HG03442 (cell line): ENCODE results near the gene STK11.

ENCODE experiments used
- ATAC-seq: cut with Tn5 transposase; IDR thresholded peaks from one replicate; pipeline ENCODE4 v1.9.1; 2021; ENCODE audit warnings: mild to moderate bottlenecking, moderate library complexity; ENCODE audit not compliant: unreplicated experiment

Gene STK11

DNA sequence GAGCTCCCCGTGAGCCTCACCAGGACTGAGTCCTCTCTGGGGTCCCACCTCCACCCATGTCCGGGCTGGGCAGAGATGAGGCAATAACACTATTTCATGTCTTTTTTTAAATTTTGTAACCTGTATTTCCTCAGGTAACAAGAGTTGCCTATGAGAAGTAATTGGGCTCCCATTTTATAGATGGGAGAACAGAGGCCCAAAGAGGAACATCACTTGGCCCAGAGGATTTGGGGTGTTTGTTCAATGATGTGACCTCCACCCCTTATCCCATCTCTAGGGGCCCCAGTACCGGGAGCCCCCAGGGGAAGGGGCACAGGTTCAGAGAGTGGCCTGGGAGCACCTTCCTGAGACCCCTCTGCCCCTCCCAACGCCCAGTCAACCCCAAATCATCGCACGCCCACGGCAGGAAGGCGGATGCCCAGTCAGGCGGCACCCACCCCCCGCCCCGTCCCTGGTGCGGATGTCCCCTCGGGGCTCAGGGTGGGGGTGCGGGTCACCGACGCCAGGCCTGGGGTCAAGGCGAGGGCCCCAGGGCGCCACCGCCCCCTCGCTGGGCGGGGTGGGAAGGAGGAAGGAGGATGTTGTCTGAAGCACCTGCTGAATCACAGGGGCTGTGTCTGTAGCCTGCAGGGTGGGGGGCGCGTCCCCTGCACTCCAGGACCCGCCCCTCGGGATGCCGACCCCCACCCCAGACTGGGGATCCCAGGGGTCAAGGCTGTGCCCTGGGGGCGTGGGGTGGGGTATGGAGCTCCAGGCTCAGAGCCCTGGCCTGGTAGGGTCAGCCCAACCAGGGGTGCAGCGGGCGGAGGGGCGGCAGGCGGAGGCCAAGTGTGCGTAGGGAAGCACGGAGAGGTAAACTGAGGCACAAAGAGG lies 54.5 kb downstream of the STK11 start:
- peak; percentile 6 for ATAC-seq

DNA sequence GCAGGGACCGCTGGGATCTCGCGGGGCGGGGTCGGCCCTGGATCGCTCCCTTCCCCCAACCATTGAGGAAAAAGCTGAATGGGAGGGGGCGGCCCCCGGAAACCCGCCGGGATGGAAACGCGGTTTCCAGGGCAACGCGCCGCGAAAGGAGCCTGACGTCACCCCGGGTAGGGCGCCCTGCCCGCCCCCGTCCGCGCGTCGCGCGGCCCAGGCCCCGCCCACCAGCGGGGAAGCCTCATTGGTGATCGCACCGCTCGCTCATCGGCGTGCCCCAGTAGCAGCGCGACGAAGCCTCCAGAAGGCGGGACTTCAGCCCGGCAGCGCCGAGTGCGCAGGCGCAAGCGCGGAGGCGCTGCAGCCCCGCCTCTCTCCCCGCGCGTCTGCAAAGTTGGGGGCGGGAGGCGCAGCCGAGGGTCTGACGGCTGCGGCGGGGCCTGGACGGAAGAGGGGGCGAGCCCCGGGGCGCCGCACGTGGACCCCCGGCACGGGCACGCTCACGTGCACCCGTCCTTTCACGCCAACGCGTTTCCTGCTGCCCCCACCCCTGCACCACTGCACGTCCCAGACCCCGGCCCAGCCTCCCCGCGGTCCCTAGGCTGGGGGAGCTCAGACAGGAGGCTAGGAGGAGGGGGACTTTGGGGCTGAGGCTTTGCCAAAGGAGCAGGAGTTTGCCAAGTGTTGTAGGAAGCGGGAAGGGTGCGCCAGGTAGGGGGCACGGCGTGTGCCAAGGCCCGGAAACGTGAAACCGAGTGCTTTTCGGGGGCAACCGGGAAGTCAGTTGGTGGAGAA lies 55.4 kb downstream of the STK11 start:
- ATAC-seq = peak; percentile 52

DNA sequence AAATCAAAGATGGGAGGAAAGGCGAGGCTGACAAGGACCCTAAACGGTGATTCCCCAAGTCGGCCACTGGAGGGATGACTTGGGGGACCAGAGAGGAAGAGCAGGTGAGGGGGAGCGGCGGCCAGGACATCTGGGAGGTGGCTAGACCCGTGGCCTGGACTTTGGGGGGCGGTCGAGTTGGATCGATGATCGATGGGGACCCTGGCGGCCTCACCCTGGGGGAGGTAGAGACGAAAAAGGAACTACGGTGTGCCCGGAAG lies 55.9 kb downstream of the STK11 start:
- ATAC-seq = no peak

DNA sequence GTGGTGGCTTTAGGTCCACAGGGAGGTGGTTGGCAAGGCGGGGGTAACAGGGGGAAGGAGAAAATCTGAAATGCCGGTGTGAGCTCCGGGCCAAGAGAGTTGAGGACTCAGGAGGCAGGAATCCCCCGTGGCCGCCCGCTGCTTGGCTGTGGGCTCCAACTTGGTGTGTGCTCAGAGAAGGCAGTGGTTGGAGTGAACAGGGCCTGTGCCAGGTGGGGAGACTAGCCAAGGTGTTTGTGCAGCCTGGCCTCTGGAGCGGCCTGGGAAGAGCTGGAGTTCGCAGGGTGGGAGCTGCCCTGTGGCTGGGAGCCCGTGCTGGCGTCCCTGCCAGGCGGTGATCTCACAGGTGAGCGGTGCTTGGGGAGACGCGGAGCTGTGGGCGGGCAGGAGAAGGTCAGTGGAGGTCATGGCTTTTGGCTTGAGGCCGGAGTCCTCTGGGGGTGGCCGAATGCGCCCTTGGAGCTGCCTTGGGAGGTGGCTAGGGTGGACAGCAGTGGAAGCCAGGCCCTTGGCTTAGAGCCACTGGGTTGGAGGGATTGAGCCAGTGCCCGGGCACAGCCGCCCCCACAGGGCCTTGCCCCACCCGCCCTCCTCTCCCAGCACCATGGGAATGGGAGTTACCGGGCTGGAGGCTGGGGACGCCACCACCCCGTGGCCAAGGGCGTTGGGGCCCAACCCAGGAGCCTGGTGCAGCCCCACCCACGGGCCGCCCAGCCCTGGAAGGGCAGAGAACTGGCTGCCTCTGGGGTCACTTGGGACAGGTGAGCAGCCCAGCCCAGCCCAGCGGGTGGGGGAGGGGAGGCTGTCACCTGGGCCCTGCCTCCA lies 56.4 kb downstream of the STK11 start:
- ATAC-seq = no peak

DNA sequence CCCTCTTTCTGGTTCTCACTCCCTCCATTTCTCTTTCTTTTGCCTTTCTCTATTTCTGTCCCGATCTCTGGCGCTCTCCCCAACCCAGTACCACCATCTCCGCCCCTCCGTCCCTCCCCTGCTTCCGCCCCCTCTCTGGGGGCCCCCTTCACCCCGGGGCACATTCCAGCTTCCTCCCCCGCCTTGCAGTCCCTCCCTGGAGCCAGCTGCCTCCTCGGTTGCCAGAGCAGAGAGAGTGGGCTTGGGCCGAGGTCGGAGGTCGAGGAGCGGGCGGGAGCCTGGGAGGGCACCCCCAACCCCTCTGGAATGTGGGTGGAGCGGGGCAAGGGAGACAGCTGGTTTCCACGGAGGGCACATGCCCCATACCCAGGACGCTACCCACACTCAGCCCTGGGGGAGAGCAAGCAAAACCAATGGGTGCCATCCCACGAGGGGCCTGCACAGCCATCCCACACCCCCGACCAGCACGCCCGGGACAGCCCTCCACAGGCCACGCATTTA lies 57.1 kb downstream of the STK11 start:
- no peak for ATAC-seq

DNA sequence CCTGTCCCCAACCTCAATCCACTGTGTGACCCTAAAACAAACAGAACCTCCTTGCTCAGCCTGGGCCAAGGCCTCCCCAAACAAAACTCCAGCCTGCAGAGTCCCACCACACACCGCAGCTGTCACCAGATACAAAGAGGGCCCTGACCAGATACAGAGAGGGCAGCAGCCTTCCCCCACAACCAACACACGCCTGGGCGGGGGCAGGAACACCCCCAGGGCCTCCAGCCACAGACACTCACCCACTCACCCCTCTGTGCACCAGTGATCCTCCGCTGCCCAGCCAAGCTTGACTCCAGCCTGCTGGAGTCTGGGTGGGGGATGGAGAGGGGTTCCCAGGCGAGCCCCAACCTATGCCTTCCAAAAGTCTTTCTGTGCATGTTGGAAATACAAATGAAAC lies 57.6 kb downstream of the STK11 start:
- ATAC-seq = no peak

DNA sequence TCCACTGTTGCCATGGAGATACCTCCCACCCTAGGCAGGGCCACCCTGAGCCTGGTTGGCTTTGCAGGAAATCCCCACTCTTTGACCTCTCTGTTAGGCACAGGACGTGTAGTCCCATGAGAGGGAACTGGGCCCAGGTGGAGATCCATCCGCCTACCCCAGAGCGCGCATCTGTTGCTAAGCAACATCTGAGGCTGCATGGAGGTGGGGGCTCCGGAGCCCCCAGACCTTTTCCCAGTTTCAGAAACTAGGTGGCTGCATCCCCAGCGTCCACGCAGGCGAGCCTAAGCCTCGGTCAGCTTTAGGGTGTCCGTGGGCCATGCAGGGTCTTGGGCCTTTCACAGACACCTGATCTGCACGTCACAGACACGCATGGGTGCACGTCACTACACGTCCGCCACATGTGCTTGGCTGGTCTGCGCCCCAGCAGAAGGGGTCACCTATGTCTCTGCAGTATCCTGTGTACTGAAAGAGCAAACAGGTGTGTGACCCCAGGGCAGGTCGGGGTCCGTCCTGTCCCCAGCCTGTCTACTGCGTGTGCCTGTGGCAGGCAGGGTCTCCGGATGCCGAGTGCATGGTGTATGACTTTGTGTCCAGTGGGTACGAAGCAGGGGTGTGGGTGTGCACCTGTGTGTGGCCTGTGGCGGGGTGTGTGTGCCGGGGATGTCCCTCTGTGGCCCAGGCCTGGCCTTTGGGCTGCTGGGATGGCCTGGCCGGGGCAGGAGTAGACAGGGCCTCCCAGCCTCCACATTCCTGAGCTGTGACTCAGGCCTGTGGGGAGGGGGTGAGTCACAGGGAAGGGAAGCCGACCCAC lies 59.4 kb downstream of the STK11 start:
- ATAC-seq = no peak

DNA sequence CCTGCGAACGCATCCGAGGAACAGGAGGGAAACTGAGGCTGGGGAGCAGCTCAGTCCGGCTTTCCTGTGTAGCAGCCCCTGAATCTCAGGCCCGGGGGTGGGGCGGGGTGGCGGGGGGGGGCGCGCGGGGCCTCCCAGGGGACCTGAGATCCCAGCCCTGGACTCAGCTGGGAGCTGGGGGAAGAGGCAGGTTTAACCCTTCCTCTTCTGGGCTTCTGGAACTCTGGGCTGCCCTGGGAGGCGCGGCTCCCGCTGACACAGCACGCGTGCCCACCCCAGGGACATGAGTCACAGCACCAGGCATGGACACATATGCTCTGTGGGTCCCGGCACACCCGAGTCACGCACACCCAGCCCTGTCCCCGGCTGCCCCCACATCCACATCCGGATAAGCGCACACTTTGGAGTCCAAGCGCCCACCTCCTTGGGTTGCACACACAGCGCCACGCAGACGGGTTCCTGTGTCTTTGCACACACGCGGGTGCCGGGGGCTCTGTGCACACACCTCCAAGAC lies 60.1 kb downstream of the STK11 start:
- no peak for ATAC-seq

DNA sequence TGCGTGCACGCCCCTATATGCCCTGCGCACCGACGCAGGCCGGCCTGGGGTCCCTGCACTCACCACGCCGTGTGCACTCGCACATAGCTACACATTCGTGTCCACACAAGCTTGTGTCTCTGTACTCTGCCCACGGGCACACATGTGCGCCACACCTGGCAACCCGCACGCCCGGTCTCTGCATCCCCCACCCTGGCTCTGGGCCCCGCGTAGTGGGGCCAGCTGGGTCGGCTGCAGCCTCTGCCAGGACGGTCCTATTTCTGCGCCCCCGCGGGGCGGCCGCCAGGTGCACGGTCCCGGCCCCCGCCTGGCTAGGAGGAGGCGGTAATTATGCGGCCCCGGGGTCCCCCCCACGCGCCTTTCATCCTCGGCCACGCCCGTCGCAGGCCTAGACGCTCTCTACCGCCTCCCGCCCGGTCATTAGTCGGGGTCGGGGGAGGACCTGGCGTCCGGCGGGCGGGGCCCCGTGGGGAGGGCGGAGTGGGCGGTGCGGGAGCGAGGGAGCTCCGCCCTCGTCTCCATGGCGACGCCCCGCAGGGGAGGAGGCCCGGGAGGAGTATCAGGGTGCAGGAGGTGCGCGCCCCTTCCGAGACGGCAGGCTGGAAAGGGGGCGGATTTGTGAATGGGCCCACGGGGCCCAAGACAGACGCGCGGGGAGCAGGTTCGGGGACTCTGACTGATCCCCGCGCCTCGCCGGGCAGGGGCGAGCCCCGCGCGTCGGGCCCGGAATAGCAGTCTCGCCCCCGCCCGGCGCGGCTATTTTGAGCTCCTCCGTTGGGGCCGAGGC lies 60.7 kb downstream of the STK11 start:
- peak; percentile 28 for ATAC-seq

DNA sequence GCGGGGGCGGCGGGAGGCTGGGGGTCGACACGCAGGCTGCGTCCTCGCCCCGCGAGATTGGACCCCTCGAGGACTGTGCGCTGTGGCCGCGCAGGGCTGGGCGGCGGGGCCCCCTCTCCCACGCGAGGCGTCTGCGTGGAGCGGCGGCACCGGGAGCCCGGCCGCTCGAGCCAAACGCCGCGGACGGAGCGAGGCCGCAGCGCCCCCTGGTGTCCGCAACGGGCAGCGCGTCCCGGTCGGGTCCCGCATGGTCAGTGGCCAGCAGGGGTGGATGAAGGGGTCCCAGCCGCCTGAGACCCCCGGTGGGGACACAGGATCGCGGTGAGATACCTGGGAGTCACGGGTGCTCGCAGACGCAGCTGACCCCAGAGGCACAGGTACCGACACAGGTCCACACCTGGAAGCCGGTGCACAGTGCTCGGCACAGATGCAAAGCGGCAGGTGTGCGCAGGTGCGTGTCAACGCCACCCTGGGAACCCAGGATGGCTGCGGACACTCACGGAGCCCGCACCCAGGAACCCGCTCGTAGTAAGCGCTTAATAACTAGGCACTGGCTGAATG lies 61.4 kb downstream of the STK11 start:
- ATAC-seq = peak; percentile 6

DNA sequence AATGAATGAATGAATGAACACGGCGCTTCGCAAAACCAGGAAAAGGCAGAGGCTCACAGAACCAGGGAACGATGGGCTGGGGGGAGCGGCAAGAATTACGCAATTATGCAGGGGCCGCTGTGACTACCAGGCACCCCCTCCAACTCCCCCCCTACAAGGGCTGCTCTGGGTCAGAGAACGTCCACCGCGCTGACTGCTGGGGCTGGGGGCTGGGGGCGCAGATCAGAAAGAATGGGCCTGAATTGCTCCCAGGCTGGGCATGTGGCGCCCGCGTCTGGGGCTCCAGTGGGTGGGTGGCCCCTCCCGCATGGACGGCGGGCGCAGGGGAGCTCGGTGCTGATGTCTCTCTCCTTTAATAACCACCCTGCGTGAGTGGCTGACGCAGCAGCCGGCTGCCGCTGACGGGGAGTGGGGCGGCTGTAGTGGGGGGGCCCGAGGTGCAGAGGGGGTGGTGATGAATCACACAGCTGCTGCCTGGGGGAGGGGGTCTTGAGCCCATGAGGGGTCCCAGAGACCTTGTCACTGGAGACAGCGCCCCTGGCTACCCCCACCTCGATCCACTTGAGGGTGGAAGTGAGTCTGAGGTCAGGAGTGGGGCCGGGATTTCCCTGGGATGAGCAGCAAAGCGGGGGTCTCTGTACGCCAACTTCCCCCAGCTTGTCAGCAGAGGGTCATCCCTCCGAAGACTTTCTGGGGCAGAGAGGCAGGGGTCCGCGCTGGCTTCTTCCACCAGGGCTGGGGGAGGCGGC lies 62.1 kb downstream of the STK11 start:
- no peak for ATAC-seq

DNA sequence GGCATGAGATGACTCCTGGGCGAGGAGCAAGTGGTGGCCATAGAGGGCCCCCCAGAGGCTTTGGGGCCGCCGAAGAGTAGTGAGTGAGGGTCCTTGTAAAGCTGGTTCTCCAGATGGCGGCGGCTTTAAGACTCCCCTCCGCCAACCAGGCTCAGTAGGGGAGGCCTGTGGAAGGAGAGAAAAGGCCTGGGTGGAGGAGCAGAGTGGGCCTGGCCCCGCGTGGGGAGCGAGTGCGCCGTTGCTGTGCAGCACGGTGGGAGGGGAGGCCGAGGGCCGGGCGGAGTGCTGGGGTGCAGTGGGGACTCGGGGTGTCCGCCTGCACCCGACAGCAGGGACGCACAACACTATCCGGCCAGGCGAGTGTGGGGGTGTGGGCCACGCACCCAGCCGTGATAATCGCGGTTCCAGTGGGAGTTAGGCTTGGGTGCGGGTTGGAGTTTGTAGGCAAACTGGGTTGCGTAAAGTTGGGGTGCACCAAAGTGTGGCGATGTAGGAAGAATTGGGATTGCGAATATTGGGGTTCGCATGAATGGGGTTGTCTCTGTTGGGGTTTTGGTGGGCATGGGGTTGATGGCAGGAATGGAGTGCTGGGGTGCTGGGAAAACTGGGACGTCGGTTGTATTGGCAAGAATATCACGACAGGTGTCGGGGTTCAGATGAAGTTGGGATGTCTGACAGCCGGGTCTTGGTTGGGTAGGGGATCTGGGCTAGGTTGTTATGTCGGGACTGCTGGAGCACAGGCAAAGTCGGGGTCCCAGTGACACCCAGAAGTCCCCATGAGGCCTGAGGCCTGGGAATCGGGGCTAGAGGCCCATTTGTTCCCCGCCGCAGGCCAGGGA lies 62.9 kb downstream of the STK11 start:
- no peak for ATAC-seq

DNA sequence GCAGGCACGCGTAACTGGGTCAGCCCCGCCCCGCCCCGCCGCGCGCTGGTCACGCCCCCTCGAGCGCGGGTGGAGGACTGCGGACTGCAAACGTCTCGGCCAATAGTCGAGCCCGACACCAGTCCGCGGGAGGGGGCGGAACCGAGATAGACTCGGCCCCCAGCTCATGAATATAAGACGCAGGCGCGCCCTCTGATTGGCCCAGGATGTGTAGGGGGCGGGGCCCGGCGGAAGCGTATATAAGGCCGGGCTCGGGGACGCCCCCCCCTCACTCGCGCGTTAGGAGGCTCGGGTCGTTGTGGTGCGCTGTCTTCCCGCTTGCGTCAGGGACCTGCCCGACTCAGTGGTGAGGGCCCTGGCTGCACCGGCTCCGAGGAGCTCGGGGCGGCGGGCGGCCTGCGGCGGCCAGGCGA lies 63.5 kb downstream of the STK11 start, which contains the start of gene CIRBP:
Gene CIRBP, plus strand, starts transcription at position 268 of the 413 bp plus-strand sequence. CDS start 1,602 bp downstream, outside the sequence.
- ATAC-seq = peak; percentile 58

DNA sequence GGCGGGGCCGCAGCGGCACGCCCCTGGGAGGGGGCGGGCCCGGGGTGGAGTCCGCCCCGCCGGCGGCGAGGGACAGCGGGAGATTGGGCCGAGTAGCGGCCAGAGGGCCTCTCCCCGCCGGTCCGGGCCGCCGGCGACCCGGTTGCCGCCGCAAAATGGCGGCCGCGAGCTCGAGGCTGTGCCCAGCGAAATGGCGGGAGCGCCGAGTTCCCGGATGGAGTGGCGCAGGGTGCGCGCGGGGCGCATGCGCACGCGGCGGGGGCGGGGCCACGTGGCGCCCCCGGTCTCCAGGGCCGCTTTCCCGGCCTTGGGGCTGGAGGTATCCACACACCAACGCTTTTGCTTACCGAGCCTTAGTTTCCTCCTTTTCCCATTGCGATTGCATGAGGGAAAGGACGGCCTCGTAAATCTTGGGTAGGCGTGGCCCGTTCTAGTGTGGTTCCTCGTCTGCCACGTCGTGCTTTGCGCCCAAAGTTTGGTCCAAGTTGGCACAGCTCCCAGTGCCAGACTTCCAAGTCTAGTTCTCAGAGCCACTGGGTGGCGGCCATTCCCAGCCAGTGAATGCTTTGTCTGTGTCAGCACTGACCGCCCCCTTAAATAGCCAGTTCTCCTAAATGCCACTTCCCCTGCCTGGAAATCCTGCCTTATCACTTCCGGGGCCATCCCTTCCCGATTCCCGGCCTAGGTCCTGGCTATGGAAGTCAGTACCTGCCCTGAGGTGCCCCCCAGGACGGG lies 64.1 kb downstream of the STK11 start:
- peak; percentile 20 for ATAC-seq

DNA sequence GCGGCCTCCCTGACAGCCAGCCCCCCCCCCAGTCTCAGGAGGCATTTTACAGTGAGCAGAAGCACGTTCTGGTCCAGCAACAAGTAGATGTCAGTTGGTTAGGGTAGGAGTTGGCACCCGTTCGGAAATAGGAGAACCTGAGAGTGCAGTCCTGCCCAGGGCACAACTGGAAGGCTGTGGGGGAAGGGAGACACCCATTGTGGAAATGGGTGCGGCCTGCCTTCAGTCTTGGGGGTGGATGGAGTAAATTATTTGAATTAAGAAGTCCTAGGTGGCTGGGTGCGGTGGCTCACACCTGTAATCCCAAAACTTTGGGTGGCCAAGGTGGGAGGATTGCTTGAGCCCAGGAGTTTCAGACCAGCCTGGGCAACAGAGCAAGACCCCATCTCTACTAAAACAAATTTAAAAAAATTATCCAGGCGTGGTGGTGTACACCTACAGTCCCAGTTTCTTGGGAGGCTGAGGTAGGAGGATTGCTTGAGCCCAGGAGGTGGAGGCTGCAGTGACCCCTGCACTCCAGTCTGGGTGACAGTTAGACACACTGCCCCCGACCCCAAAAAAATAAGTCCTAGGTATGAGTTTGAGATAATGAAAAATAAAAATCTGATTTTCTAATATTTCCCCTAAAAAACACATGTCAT lies 64.8 kb downstream of the STK11 start:
- no peak for ATAC-seq

DNA sequence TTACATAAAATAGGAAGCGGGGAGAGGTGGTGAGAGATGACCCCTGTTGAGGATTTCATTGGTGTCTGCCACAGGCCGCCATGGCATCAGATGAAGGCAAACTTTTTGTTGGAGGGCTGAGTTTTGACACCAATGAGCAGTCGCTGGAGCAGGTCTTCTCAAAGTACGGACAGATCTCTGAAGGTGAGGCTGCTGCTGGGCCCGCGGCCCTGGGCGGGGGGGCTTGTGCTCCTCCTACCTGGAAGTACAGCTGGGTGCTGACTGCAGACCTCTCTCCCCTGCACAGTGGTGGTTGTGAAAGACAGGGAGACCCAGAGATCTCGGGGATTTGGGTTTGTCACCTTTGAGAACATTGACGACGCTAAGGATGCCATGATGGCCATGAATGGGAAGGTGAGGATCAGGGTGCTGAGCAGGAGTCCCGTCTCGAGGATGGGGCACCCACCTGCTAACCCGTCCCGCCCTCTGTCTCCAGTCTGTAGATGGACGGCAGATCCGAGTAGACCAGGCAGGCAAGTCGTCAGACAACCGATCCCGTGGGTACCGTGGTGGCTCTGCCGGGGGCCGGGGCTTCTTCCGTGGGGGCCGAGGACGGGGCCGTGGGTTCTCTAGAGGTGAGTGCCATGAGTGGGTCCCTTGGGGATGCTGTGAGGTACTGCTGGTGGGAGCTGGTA lies 65.4 kb downstream of the STK11 start:
- ATAC-seq = no peak
